Skeletal muscle satellite cell (primary cell): ENCODE measurements around the gene TRIM39. TPM values are rescaled to one million over a fixed set of nuclear protein-coding genes. Genes with fewer than 3 reads are reported as not detected.

Experiments used
- H3K27me3 ChIP-seq: 2 replicates; pipeline ENCODE4 v1.7.0; 2013; ENCODE audit warnings: low read length; ENCODE audit not compliant: control insufficient read depth, insufficient read depth
- H3K36me3 ChIP-seq: 2 replicates; pipeline ENCODE4 v1.7.0; 2013; ENCODE audit warnings: mild to moderate bottlenecking, control low read depth, low read length; ENCODE audit not compliant: insufficient read depth
- H3K4me1 ChIP-seq: 2 replicates; pipeline ENCODE4 v1.7.0; 2013; ENCODE audit warnings: low read length; ENCODE audit not compliant: control insufficient read depth, insufficient read depth
- H3K4me2 ChIP-seq: 2 replicates; pipeline ENCODE4 v1.7.0; 2013; ENCODE audit warnings: mild to moderate bottlenecking, low read length
- H3K4me3 ChIP-seq: 2 replicates; pipeline ENCODE4 v1.7.0; 2013; ENCODE audit warnings: low read length
- H3K9ac ChIP-seq: 2 replicates; pipeline ENCODE4 v1.7.0; 2013; ENCODE audit warnings: mild to moderate bottlenecking, low read depth, low read length, moderate library complexity
- H3K9me3 ChIP-seq: replicated peaks from 2 replicates; pipeline ENCODE4 v1.7.0; 2013; ENCODE audit warnings: mild to moderate bottlenecking, control low read depth, low read length
- small RNA-seq: library from RNA; depleted of rRNA; stranded (forward); fragments of <200 nt; gene quantifications from one replicate; pipeline ENCODE3, GENCODE V24; 2012

Gene TRIM39

GRCh38 chr6:30380464-30380863 is 53.7 kb downstream of the TRIM39 start:
- no peak overlapping the region for H3K4me3 ChIP-seq
- peaks cover 70% of the 10 kb centered on the region for H3K27me3 ChIP-seq
- no peaks in the 10 kb centered on the region for H3K4me1 ChIP-seq
- no peak overlapping the region for H3K9ac ChIP-seq
- no peak overlapping the region for H3K4me2 ChIP-seq
- no peaks in the 10 kb centered on the region for H3K36me3 ChIP-seq
- no peaks in the 10 kb centered on the region for H3K9me3 ChIP-seq

- Histone ChIP-seq H3K9ac (no peak overlapping the region), H3K27me3 (peaks cover 57% of the 10 kb centered on the region), H3K4me3 (no peak overlapping the region), H3K4me2 (no peak overlapping the region), H3K4me1 (no peaks in the 10 kb centered on the region), H3K36me3 (no peaks in the 10 kb centered on the region), H3K9me3 (no peaks in the 10 kb centered on the region)
These were observed 59.4 kb downstream of the TRIM39 start for GRCh38 chr6:30386166-30386565.

- H3K36me3 ChIP-seq = no peaks in the 10 kb centered on the region
These were observed 64.5 kb downstream of the TRIM39 start for GRCh38 chr6:30391240-30391639.

More at GRCh38 chr6:30391240-30391639, 64.5 kb downstream of the TRIM39 start:
- Histone ChIP-seq H3K9me3 (no peaks in the 10 kb centered on the region), H3K9ac (no peak overlapping the region), H3K4me2 (no peak overlapping the region), H3K4me1 (no peaks in the 10 kb centered on the region), H3K4me3 (no peak overlapping the region), H3K27me3 (peaks cover 71% of the 10 kb centered on the region)

Small RNA genes lying within 50 kb of the gene (small RNA-seq; reads per million reads assigned to genes)
- not detected for gene HLA-N
